Mesothelial cell of epicardium (in vitro differentiated cells): ENCODE measurements around the gene PDE7B. TPM values are rescaled to one million over a fixed set of nuclear protein-coding genes. Genes with fewer than 3 reads are reported as not detected.

Experiments used
- DNase-seq, 2 experiments: peaks; one replicate each; pipeline ENCODE4 v3.0.0; 2021; ENCODE audit warnings: low spot score in 2 of 2; ENCODE audit not compliant: unreplicated experiment in 2 of 2
- H3K27ac Mint-ChIP-seq: 2 replicates; pipeline ENCODE4 v1.8.0; 2021; ENCODE audit warnings: mixed read lengths
- H3K27me3 Mint-ChIP-seq: 2 replicates; pipeline ENCODE4 v1.8.0; 2021; ENCODE audit warnings: low read depth, mixed read lengths
- H3K36me3 Mint-ChIP-seq: 2 replicates; pipeline ENCODE4 v1.8.0; 2021; ENCODE audit warnings: mixed read lengths
- H3K4me1 Mint-ChIP-seq: 2 replicates; pipeline ENCODE4 v1.8.0; 2021; ENCODE audit warnings: mixed read lengths
- H3K4me3 Mint-ChIP-seq: 2 replicates; pipeline ENCODE4 v1.8.0; 2021; ENCODE audit warnings: mild to moderate bottlenecking, moderate library complexity, mixed read lengths
- H3K9me3 Mint-ChIP-seq: 2 replicates; pipeline ENCODE4 v1.8.0; 2021; ENCODE audit warnings: mixed read lengths
- total RNA-seq: library from RNA; stranded (reverse); gene quantifications from 3 replicates; pipeline ENCODE4 v1.2.1, GENCODE V29; 2021
- TF ChIP-seq, protein P1 (sequence below): fragments of 200-600 bp; sonication (generic); IDR thresholded peaks from one replicate; pipeline ENCODE4 v1.5.0; 2021; ENCODE audit warnings: antibody characterized with exemption; ENCODE audit not compliant: unreplicated experiment

The PDE7B gene
- total RNA-seq, 1 donor from 2014 or later = 18.2 TPM

DNA sequence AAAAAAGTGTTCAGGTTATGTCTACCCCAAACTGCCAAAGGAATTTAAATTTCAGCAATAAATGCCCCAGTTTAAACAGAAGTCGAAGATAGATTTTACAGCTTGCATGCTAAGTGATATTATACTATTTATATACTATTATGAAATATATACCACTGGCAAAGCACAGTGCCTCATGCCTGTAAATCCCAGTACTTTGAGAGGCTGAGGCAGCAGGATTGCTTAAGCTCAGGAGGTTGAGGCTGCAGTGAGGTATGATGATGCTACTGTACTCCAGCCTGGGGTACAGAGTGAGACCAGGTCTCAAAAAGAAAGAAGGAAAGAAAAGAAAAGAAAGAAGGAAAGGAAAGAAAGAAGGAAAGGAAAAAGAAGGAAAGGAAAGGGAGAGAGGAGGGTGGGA is 296.6 kb downstream of the PDE7B start:
- TF ChIP-seq, protein P1, sequence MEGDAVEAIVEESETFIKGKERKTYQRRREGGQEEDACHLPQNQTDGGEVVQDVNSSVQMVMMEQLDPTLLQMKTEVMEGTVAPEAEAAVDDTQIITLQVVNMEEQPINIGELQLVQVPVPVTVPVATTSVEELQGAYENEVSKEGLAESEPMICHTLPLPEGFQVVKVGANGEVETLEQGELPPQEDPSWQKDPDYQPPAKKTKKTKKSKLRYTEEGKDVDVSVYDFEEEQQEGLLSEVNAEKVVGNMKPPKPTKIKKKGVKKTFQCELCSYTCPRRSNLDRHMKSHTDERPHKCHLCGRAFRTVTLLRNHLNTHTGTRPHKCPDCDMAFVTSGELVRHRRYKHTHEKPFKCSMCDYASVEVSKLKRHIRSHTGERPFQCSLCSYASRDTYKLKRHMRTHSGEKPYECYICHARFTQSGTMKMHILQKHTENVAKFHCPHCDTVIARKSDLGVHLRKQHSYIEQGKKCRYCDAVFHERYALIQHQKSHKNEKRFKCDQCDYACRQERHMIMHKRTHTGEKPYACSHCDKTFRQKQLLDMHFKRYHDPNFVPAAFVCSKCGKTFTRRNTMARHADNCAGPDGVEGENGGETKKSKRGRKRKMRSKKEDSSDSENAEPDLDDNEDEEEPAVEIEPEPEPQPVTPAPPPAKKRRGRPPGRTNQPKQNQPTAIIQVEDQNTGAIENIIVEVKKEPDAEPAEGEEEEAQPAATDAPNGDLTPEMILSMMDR = no peak
- no peaks in the 10 kb centered on the region for H3K9me3 Mint-ChIP-seq
- H3K27ac Mint-ChIP-seq = no peak overlapping the region
- no peaks in the 10 kb centered on the region for H3K27me3 Mint-ChIP-seq
- no peak overlapping the region for H3K4me3 Mint-ChIP-seq
- peaks cover 4% of the 10 kb centered on the region for H3K36me3 Mint-ChIP-seq
- DNase-seq = no peak
- peaks cover 2% of the 10 kb centered on the region for H3K4me1 Mint-ChIP-seq

DNA sequence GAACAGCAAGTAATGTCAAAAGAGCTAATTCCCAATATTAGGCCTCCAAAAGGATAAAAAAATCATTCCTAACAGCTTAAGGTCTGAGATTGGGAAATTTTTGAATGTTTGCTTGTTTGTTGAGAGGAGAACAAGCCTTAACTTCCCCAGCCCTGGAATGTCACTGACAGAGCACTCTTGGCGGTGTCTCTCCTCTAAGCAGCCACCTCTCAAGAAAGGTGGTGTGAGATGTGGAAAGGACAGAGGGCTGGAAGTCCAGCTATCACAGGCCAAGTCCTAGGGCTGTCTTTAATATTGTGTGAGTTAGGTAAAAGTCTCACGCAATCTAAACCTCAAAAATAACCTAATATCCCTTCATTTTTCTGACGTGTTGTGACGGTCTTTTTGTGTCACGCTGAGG is 297.0 kb downstream of the PDE7B start:
- H3K4me1 Mint-ChIP-seq = peaks cover 2% of the 10 kb centered on the region
- no peaks in the 10 kb centered on the region for H3K27me3 Mint-ChIP-seq

DNA sequence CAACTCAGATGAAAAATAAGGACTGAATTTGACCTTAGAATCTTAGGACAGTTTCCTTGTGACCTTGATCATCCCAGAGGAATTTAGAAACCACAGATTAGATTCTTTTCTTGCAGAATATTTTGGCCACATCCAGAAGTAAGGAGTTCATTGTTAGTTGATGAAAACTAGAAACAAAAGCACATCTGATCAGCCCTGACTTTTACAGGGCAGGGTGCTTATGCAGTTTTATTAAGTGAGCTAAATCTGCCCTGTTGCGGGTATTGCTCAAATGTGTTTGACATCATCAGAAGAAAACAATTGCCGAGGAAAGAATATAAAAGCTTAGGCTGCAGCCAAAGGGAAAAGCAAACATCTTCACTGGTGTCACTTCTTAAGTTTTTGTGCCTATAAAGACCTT is 297.8 kb downstream of the PDE7B start:
- DNase-seq = no peak
- no peaks in the 10 kb centered on the region for H3K9me3 Mint-ChIP-seq
- H3K27me3 Mint-ChIP-seq = no peaks in the 10 kb centered on the region
- H3K27ac Mint-ChIP-seq = no peak overlapping the region
- TF ChIP-seq, protein P1 = no peak
- peaks cover 2% of the 10 kb centered on the region for H3K4me1 Mint-ChIP-seq
- H3K36me3 Mint-ChIP-seq = peaks cover 5% of the 10 kb centered on the region
- H3K4me3 Mint-ChIP-seq = no peak overlapping the region

More for the DNA sequence above, 297.0 kb downstream of the PDE7B start:
- TF ChIP-seq, protein P1 = no peak
- no peak overlapping the region for H3K27ac Mint-ChIP-seq
- DNase-seq = no peak
- H3K36me3 Mint-ChIP-seq = peaks cover 4% of the 10 kb centered on the region
- no peak overlapping the region for H3K4me3 Mint-ChIP-seq
- no peaks in the 10 kb centered on the region for H3K9me3 Mint-ChIP-seq

DNA sequence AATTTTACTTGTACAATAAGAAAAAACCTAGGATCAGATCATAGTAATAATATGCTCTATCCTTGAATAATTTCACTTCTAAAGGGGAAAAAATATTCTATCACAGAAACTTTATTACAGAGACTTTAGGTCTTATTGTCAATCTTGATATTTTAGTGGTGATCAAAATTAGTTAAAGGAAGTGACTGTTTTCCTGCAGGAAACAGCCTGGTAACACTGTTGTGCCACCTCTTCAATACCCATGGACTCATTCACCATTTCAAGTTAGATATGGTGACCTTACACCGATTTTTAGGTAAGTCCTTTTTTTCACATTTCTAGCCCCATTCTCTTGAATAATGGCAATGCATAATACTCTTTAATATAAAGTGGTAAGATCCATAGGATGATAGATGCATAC is 299.5 kb downstream of the PDE7B start:
- Mint-ChIP-seq H3K9me3 (no peaks in the 10 kb centered on the region), H3K4me1 (peaks cover 2% of the 10 kb centered on the region), H3K36me3 (peaks cover 15% of the 10 kb centered on the region), H3K27me3 (no peaks in the 10 kb centered on the region), H3K4me3 (no peak overlapping the region), H3K27ac (no peak overlapping the region)
- DNase-seq = no peak
- TF ChIP-seq, protein P1 = no peak

DNA sequence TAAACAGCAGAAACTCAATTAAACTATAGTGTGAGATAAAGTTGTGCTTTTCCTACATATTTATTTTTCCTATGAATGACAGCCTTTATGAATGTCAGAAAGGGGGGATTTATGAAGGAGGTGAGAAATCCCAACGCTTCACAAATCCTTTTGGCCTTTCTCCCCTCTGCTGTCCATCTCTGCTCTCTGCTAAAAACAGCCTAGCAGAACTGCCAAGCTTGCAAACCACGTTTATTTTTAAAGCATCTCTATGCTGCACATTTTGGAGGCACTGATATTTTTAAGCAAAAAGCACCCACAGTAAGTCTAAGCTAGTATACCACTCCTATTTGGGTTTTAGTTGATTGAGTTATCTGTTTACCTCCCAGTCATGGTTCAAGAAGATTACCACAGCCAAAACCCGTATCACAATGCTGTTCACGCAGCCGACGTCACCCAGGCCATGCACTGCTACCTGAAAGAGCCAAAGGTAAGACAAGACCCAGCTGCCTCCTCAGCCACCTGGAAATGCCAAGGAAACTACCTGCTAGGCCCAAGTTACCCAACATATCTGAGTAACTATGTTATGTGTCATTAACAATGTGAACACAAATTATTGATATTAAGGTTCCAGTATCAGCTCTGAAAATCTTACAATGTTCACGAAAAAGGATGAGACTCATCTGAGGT is 302.3 kb downstream of the PDE7B start:
- peaks cover 3% of the 10 kb centered on the region for H3K4me1 Mint-ChIP-seq

More for the DNA sequence above, 302.3 kb downstream of the PDE7B start:
- Mint-ChIP-seq H3K4me3 (no peak overlapping the region), H3K27me3 (no peaks in the 10 kb centered on the region), H3K9me3 (no peaks in the 10 kb centered on the region), H3K36me3 (peaks cover 15% of the 10 kb centered on the region), H3K27ac (no peak overlapping the region)
- no peak for DNase-seq
- TF ChIP-seq, protein P1 = no peak
